Measurements from ENCODE around the gene DSG2.

DSG2 gene

DNA sequence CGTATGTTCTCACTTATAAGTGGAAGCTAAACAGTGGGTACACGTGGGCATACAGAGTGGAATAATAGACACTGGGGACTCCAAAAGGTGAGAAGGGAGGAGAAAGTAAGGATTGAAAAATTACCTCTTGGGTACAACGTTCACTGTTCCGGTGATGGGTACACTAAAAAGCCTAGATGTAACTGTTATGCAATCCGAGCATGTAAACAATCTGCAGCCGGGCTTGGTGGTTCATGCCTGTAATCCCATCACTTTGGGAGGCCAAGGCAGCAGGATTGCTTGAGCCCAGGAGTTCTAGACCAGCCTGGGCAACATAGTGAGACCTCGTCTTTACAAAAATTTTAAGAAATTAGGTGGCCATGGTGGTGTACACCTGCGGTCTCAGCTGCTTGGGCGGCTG, 60.6 kb downstream of the DSG2 start:
- no peak for DNase-seq

DNA sequence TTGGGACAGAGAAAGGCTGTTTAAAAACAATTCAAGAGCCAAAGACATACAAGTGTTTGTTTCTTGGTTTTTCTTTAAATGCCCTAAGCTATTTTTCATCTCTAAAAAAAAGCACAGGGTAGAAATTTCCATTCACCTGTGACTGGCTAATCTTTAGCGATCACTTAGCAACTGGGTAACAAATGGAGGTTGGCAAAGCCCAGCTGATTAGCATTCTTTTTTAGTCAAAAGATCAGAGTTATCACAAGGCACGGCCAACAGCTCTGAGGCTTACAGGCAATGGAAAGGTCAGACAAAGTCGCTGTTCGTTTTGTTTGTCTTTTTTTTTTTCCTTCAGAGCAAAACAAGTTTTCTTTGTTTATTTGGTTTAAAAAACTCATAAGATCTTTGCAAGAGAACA, 64.7 kb downstream of the DSG2 start:
- DNase-seq, result no peak

DNA sequence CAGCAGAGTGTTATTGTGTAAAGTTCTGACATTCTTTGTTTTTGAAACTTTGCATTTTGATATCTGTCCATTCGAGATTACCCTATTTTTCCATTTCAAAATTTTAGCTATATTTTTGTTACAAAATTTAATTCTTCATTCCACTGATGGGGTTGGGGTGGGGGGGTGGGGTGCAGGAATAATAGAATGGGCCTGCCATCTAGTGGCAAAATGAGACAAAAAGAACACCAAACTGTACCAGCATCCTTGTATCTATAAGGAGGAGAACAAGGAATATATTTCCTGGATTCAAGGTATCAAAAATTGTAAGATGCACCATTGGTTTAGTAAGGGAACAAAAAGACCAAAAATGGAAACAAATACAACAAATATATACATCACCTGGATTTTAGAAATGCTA, 65.8 kb downstream of the DSG2 start:
- no peak for DNase-seq

DNA sequence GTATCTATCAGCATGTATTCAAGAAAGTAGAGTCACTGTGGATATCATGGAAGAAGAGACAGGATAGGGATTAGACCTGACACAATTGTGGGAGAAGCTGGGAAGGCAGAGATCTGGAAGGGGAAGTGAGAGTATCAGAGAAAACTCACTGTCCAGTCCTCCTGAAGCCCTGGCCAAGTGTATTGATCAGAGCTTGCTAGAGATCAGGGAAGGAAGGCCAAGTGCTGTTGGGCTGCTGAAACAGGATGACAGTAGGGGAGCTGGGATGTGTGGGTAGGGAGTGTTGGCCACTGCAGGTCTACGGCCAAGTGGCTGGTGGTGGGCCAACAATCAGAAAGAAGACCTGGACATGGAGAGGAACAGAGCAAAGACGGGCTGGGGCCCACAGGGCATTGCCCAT, 67.4 kb downstream of the DSG2 start:
- DNase-seq, result no peak

DNA sequence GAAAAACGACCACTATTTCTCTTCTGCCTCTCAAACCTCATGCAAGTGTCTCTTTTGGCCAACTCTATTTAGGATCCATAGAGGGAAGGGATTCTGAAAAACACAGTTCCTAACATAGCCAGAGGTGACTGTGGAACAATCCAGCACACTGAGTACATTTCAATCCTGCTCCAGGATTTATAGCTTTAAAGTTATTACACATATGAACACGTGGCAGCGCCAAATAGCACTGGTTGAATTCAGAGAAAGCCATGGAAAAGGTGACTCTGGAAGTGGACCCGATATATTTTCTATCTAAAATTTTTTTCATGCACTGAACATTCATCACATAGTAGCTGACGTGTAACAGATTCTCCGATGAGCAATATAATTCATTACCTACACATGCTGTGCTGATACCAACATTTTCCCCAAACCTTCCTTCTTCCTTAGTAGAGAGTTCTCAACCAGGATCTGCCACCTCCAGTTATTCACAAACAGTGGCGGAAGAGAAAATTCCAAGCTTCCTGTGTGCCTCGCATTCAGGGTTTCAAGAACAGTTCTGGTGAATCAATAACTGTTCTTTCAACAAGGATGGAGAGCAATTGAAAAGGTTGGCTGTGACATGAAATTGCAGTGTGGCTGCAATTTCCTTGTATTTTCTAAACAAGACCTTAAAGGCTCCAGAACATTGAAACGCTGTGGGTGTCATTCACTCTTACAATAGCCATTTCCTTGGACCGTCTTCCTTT, 68.0 kb downstream of the DSG2 start:
- no peak for DNase-seq

DNA sequence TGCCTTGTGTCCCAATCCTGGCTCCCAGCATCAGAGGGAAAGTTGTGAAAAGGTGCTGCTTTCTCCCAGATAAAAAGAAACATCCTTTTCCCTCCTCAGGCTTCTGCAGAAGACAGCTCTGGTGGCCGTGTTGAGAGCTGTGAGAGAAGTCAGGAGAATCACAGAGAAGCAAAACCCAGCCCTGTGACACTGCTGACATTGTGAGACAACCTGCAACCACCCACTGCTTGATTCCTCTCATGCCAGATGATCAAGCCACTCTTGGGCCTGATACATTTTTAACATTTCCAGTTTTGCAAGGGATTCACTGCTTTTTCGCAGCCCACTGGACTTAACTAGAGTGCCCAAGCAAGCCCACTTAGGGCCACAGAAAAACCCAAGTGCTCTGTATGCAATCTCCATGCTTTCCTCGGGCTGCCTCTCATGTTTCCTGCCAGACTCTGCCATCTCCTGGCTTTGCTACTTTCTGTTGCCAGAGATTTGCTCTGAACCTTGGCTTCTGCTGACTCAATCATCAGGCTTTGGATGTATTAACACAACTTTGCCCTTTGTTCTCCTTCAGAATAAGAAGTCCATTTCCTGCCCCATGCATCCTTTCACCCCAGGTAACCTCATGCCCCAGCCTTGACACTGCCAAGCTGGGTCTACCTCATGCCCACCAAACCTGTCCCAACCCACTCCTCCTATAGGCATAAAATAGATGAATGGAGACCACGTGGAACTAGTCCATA, 68.8 kb downstream of the DSG2 start:
- no peak for DNase-seq

DNA sequence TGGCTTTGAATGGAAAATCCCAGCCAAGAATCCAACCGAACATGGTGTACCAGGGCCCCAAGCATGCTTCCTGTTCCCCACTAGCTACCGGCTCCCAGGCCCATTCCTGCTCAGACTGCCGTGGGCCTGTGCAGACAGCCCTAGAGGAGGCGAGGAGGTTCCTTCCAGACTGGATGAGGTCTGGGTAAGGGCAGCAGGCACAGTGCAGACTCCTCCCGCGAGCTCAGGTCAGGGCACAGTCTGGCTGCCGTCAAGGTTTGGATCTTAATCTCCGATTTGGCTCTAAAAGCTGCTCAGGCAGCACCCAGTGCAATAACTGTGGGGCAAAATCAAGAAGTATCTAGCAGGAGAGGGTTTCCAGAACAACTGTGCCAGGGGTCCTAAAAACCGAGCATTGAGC, 74.4 kb downstream of the DSG2 start:
- no peak for DNase-seq

DNA sequence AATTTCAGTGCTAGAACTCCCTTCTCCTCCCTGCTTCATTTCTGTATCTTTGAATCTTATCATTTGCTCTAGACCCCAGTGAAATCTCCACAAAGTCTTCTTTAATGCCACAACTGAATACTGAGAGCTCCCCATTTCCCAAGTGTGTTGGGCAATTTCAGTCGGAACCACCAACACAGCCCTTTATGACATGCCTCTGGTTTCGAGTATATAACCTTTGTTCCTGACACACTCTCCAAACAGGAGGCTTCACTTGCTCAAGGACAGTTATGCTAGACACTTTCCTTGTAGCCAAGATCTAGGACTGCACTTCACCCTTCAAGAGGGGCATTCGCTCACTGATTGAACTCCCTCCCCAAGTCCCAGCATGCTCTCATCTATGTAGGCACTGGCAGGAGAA, 75.1 kb downstream of the DSG2 start:
- DNase-seq, result no peak

DNA sequence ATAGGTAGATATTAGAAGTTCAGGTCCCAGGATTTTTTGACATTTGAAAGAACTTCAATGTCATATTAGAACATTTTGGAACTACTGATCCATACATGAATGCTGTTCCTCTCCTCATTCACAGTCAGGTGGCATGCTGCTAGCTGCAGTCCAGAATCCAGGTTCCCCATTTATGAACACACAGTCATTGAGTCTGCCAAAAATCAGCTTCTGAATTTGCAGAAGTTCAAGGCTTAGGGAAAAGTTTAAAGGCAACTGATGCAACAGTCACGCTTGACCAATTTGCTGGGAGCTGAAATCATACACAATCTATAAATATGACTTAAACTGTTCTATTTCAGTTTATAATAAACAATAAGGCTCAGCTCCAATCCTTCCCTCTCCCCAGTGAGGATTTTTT, 76.4 kb downstream of the DSG2 start:
- no peak for DNase-seq

DNA sequence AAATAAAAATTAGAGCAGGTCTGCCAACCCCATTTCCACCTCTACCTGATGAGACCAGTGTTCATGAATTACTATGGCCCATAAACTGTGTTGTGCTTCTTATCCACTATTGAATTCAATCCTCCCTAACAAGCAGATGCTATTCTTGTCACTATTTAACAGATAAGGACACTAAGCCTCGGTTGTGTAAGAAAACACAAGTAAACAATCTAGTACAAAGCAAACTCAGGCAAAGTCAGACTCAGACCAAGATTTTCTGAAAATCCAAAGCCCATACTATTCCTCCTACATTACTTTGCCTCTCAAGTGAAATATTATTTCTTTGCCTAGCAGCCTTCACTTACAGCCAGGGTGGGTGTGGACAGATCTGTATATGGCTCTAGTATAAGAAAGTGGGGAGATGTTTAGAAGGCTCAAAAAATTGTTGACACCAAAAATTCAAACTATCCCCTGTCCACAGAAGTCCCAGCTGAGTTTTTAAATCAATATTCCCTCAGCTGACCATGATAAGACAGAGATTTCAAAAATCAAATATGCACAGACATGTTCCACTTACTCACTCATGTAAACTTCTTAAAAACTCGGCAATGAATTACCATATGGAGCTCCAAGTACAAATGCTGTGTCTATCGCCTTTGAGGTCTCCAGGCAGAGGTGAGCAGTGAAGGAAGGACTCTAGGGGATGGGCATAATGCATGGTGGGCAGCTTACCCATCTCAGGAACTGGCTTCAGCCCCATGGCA, 77.7 kb downstream of the DSG2 start:
- DNase-seq, result no peak

DNA sequence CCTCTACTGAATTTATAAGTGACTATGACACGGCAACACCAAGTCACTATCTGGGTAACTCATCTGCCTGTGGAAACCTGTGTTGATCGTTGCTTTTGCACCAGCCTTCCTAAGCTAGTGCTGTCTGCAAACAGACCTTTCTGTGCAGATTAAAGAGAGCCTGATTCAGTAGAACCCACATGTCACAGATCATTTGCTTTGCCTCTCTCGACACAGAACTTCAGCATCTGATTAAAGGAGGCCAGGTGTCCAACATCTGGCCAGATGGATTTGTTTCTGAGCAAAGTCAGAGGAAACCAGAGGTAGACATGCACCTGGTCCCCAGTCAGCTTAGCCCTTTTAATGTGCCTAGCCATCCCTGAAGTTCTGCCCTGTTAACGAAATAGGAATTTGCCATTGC, 78.7 kb downstream of the DSG2 start:
- no peak for DNase-seq

DNA sequence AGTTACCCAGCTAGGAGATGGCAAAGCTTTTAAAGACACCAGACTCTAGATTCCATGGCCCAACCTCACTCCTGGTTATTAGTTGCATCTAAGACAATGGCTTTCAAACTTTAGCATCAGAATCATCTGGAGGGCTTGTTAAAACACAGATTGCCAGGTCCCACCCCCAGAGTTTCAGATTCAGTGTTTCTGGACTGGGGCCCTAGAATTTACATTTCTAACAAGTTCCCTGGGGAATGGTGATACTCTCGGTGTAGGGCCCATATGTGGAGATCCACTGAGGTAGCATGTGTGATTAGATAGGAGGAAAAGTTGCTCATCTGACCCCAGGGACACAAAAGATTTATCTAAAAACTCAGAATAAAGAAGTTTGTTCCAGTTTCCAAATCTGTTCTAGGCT, 79.2 kb downstream of the DSG2 start:
- no peak for DNase-seq

DNA sequence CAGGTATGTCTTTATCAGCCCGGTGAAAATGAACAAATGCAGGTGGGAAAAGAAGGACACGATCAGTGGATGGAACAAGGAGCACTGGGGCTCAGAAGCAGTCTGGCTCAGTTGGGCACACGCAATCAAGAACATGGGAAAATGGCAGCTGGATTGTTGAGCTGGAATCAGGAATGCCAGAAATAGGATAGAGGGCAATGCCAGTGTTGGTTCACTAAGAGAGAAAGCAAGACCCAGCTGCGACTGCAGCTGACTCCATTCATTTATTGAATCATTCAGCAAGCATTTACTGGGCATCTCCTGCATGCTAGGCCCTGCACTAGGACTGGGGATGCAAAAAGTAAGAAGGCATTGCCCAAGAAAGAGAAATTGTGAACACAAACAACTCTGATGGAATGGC, 80.1 kb downstream of the DSG2 start:
- DNase-seq, result no peak

DNA sequence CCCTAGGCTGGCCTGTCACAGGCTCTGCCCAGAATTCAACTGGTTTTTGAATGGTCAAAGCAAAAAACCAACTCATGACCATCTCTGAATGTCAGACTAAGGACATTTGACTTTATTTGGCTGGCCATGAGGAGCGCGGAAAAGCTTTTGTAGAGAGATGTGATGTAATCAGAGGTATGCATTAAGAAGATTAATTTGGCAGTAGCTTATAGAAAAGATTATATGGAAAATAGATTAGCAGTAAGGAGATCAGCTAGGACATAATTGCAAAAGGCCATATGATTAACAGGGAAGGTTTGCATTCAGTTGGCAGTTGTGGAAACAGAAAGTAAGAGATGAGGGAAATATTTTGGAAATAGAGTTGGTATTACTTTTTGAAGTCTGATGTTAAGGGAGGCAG, 81.4 kb downstream of the DSG2 start:
- DNase-seq, result no peak

DNA sequence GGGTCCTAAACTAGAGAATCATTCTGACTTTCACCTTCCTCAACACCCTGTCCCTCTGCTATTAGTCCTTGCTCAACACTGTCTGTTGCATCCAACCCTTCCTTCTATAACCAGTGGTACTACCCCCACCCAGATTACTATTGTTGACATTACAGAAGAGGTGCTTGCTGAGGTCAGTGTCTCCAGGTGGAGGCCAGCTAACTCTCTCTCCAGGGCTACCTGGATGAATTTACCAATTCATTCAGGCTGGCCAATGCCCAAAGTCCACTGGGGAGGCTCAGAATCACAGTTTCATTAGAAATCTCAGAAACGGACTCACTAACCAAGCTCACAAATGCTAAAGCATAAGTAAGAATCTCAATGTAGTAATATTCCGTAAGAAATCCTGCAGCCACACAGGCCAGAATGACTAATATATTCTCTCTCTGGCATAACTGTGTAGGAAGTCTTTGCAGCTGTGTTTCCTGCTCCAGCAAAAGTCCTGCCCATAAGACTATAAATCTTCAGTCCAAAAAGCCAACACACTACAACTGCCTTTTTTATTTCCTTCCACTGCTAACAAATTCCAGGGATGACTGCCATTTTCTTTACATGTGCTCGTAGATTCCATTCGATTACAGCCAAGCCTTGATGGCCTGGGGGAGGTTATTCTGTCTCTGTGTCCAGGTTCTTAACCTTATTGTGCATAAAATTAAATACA, 83.7 kb downstream of the DSG2 start:
- no peak for DNase-seq

DNA sequence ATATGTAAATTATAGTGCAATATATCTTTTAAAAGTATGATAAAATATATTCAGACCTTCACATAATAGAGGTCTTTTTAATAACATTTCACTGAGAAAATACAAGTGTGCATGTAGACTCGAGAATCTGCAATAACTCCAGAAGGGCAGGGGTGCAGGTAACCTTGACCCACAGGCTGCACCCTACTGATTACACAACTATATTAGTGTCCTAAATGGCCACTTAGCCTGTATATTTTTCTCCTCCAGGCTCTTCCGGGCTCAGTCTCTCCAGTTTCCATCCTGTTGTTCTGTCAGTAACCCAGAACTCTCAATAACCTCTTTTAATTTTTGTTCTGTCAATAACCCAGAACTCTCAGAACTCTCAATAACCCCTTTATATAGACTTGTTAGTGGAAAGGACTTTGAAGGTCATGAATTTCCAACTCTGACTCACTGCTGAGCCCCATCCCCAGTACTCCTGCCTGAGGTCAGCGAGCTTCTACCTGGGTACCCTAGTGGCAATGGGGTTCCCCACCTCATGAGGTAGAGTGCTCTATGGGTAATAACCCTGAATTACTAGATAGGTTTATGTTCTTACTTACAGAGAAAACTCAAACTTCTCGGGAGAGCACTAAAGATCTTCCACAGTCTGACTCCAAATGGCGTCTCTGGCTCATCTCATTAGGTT, 85.3 kb downstream of the DSG2 start:
- DNase-seq, result no peak

DNA sequence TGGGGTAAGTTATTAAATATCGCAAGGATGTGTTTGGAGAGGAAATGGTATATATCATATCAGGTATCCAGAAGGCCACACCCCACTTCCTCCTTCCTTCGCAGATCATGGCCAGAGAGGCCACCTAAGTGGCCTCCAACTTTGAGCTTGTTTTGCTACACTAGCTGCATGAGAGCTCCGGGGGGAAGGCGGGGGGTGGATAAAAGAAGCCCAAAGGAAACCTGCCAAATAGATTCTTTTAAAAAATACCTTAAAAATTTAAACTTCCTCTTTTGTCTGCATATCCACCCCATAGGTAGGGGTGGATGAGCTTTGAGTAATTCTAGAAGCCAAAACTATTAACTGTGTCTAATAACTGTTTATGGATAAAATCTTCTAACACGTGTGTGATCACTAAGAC, 88.0 kb downstream of the DSG2 start:
- no peak for DNase-seq

DNA sequence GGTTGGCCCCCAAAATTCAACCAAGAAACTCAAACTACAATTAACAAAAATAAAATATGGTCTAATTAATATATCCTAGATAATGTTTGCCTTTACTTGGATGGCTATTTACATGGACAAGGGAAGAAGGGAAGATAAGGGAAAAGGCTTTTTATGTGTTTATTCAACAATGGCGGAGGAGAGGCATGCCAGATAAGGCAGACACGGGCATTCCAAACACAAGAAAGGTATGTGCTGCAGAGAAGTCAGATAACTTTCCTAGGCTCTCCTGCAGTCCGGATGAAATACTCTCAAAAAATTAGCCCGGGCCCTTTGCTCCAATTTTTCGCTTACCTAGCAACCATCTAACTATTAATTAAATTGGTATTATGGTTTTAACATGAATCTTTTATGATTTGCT, 88.6 kb downstream of the DSG2 start:
- DNase-seq, result no peak

DNA sequence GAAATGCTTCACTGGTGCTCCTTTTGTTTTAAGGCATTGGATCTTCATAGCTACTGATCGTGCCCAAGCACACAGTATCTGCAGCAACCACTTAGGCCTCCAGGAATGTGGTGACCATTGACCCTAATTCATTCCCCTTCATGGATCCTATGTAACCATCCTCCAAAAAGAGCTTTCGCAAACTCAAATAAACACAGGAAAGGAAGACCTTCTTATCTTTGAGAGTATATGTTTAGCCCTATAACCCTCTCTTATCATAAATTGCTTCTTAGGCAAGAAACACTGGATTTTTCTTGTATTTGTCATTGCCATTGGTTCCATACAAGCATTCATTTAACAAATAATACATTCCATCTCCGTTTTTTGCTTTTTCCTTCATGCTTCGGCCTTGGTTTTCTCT, 89.6 kb downstream of the DSG2 start:
- DNase-seq, result no peak

DNA sequence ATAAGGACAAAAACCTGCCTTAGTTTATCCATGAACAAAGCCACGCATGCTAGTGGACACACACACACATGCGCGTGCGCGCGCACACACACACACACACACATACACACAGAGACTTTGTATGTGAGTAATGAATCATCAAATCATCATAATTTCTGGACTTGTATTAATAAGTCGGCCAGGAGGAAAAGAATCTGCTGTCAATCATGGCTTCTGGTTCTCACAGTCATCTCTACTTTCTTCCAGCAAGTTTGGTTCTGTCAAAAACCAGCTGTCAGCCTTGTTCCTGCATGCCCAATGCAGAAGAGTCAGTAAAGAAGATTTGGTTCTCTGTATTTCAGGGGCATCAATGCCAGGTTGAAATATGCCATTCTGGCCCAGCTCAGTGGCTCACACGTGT, 92.6 kb downstream of the DSG2 start:
- DNase-seq, result no peak

DNA sequence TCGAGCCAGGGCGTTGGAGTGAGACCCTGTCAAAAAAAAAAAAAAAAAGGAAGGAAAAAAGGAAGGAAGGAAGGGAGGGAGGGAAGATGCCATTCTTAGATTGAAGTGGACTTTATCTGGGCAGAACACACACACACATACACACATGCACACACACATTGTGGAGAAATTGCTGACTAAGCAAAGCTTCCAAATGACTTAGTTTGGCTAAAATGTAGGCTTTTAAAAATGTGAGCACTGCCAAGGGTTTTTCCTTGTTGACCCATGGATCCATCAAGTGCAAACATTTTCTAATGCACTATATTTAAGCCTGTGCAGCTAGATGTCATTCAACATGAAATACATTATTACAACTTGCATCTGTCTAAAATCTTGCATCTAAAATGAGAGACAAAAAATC, 93.1 kb downstream of the DSG2 start:
- DNase-seq, result no peak

DNA sequence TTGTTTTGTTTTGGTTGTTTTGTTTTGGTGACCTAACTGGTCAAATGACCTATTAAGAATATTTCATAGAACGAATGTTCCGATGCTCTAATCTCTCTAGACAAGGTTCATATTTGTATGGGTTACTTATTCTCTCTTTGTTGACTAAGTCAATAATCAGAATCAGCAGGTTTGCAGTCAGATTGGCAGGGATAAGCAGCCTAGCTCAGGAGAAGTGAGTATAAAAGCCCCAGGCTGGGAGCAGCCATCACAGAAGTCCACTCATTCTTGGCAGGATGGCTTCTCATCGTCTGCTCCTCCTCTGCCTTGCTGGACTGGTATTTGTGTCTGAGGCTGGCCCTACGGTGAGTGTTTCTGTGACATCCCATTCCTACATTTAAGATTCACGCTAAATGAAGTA, 93.7 kb downstream of the DSG2 start, which contains the start of gene TTR:
TSS of gene TTR (plus strand) at position 250 of the 400 bp plus-strand sequence. CDS start at position 276, 26 bp downstream.
- no peak for DNase-seq
